Limb (tissue), 2 donors: ENCODE results near the gene ZFR2.
"Not testable (repeated sequence)": the region's sequence is repeated elsewhere in the genome, so short reads cannot be mapped to it uniquely, and the experiment has no call there.

Experiments used
- DNase-seq, 2 donors: peaks; one replicate each; pipeline ENCODE4 v3.0.0-alpha.2; 2016; ENCODE audit errors: extremely low spot score in 2 of 2

Gene ZFR2

DNA sequence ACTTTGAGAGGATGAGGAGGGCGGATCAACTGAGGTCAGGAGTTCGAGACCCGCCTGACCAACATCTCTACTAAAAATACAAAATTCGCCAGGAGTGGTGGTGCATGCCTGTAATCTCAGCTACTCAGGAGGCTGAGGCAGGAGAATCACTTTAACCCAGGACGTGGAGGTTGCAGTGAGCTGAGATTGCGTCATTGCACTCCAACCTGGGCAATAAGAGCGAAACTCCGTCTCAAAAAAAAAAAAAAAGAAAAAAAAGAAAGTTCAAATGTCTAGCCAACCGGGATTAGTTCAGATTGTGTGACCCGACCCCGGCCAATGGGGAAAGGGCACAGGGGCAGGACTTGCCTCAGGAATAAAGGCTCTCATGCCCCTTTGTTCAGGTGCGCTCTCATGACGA lies 5.9 kb upstream of the ZFR2 start:
- DNase-seq = not testable (repeated sequence)

DNA sequence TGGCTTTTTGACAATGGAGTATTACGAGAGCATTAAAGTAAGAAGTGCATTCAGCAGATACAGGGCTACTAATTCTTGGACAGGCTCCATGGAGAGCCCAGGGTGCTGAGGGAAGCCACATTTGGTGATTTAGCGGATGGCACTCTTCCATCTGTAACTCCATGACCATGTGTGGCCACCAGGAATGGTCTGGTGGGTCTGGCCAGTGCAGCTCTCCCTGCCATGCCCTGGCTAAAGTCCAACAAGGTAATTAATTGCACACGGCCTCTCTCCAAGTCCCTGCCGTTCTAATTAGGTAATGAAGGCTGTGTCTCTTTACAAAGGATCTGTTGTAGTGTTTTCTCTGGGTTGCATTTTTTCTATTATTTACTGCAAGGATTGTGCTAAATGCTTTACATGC lies 4.3 kb upstream of the ZFR2 start:
- no peak for DNase-seq

DNA sequence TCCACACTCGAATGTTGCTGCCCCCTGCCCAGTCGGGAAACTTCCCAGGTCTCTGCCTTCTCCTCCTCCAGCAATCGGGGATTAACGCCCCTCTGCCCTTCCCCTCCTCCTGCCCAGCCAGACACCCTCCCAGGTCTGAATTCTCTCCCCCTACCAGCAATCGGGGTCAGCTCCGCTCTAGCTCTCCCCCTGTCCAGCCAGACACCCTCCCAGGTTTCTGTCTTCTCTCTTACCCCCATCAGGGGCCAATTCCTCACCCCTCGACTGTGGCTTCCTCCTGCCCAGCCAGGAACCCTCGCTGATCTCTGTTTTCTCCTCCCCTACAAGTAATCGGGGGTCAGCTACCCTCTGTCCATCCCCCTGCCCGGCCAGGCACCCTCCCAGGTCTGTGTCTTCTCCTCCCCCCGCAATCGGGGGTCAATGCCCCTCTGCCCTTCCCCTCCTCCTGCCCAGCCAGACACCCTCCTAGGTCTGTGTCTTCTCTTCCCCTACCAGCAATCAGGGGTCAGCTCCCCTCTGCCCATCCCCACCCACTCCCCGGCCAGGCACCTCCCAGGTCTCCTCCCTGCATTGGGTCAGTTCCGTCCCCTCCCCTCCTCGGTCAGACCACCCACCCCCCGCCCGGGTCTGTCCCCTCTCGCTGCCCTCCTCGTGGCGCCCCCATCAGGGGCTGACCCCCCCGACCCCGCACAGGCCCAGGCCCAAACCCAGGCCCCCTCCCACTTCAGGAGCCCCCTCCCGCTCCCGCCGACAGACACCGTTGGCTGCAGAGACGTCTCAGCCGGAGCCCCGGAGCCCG lies 668 bp downstream of the ZFR2 start:
- DNase-seq = no peak

DNA sequence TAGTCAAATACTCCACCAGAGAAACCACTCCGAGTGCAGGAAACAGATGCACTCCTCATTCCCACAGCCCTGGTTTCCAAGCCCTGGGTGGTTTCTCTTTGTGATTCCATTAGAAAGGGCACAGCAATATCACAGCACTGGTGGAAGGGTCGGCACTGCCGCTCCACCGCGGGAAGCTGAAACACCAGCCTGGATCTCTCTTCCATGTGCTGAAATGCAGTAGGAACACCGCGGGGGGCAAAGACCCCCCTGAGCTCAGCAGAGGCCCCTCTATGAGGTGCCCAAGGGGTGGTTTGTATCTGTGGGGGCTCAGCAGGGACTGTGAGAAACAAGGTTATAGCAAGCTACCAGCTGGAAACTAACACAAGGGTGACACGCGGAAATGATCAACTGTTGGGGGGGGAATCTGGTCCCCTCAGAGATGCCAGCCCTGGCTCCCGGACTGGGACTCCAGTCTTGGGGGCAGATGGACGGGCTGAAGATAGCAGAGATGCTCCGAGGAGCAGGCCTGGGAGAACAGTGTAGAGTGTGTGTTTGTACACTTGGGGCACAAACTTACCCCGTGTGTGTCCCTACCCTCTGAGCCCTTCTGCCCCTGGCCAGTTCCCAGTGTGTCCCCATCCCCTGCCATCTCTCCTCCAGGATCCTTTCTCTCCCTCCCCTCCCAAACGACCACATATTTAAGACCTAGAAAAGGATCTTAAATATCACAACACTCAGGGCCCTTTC lies 1.8 kb downstream of the ZFR2 start:
- no peak for DNase-seq

DNA sequence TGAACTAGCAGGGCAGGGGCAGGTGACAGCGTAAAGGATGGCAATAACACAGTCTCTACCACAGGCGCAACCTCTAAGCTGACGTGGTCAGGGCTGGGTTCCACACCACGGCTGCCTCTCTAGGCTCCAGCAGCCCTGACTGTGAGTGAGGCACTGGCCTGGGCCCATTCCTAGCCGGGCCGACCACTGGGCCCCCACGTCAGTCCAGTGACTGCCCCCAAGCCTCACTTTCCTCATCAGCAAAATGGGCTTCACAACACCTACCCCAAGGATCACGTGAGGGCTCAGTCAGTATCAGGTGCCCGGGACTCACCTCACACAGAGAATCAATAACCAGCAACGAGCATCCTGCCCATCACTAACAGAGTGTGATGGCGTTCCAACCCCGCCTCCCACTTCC lies 5.2 kb downstream of the ZFR2 start:
- no peak for DNase-seq

DNA sequence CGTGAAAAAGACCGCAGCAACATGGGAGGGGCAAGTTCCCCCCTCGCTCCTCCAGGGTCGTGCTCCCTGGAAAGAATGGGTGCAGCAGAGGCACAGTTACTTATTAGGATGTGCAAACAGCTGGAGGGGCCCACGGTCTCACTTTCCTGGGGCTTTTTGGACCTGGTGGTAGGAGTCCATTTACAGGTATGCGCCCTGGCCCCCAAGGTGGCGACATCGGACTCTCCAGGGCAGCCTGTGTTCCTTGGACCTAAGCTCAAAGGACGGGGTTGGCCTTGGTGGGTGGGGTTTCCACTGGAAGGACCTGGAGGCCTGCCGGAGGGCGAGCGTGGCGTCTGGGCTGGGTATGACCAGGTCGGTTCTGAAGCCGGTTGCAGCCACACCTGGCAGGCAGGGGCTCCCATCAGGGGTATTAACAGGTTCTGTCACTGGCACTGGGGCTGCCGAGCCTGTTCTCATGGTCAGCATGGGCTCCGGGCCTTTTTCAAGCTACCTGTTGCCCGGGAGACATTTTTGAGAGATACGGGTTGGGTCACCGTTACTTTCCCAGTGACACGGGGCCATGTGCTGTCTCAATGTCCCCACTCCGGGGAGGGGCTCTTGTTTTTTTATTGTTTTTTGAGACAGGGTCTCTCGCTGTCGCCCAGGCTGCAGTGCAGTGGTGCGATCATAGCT lies 5.9 kb downstream of the ZFR2 start:
- no peak for DNase-seq

DNA sequence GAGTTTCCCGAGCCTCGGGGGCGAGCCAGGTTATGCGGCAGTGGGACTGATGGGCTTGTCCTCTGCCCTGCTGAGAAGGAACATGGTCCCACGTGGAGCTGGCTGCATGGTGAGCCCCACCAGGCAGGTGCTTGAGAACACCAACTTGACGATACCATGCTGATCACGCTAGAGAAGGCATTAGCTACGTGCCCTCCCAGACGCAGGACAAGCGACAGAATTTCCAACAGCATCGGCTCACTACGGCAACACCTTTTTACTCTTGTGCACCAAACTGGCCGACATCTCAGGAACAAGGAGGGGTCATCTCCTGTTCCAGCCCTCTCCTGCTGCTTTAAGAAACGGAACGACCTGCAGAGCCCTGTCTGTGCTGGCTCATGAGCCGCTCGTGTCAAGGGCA lies 8.3 kb downstream of the ZFR2 start:
- DNase-seq = no peak

DNA sequence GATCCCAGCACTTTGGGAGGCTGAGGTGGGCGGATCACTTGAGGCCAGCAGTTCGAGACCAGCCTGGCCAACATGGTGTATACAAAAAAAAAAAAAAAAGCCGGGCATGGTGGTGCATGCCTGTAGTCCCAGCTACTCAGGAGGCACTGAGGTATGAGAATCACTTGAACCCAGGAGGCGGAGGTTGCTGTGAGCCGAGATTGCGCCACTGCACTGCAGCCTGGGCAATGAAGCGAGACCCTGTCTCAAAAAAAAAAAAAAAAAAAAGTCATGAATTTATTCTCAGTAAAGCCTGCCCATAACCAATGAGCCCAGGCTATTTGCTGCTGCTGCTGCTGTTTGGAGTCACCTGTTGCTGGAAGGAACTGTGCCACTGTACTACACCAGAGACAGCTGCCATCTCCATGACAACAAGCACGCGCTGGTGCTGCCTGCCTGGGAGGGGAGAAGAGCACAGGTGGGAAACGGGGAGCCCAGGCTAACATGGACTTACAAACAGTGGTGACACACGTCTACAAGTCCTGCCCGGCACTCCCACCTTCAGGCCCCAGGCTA lies 11.3 kb downstream of the ZFR2 start:
- no peak for DNase-seq

DNA sequence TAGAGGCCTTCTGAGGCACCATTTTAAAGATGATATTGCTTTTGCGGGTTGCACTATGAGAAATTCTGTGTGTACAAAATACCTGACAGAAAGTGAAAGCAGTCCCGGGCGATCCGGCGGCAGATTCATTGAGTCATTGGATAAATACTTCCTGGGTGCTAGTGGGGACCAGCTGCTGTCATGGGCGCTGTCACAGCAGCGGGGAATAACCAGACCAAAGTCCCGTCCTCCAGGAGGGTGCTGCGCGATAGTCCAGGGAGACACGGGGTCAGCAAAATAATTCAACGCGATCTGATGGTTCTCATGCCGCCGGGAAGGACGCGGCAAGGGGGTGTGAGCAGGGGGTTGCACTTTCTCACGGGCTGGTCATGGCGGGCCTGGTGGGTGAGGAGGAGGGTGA lies 13.5 kb downstream of the ZFR2 start:
- DNase-seq = no peak

DNA sequence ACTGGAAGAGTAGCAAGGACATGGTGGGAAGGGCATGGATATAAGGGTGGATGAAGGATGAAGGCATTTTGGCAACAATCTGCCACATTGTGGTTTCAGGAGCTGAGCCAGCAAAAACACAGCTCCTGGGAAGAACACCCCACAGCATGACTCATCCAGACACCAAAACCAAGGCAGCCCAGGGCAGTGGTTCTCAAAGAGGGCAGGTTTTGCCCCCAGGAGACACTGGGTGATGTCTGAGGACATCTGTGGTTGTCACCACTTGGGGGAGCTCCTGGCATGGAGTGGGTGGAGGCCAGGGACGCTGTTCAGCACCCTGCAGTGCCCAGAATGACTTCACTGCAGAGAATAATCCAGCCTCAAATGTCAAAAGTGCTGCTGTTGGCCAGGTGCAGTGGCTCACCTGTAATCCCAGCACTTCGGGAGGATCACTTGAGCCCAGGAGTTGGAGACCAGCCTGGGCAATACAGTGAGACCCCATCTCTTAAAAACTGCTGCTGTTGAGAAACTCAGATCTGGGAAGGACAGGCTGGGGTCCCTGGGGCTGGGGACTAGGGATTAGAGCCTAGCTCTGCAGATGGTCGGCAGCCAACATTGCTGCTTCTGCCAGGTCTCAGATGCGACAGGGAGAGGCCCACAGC lies 16.1 kb downstream of the ZFR2 start:
- DNase-seq = no peak

DNA sequence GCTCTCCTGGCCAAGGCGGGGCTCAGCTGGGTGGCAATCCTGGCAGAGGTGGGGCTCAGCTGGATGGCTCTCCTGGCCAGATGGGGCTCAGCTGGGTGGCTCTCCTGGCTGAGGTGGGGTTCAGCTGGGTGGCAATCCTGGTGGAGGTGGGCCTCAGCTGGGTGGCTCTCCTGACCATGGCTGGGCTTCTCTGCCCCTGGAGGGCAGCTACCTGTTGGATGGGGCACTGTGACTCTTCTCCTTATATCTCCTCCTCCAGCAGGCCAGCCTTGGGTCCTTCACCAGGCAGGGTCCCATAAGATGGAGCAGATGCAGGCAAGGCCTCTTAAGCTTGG lies 16.7 kb downstream of the ZFR2 start:
- no peak for DNase-seq

DNA sequence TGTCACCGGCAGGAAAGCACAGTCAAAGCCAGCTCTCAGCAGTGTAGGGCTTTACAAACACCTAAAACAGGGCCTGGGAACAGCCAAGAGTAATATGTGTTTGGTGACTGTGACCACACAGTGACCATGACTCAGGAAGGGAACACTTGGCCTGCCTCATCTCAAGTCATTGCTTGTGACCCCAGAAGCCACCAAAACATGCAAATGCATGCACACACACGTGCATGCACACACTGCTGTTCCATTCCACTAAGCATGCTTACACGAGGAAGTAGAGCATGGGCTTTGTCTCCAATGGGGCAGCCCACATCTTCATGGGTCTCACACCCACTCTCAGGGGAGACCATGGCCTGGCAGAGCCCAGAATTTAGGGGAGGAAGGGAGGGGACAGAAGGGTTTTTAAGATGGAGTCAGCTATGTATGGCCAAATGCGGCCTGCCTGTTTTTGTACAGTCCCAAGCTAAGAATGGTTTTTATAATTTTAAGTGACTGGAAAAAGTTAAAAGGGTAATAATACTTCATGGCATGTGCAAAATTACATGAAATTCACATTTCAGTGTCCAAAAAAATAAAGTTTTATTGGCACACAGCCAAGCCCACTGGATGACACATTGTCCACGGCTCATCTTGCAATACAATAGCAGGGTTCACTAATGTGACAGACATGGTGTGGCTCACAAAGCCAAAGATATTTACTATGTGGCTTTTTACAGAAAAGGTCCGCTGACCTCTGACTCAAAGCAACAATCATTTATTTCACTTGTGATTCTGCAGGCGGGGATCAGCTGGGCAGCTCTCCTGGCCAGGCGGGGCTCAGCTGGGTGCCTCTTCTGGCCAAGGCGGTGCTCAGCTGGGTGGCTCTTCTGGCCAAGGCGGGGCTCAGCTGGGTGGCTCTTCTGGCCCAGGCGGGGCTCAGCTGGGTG lies 17.3 kb downstream of the ZFR2 start:
- DNase-seq = no peak

DNA sequence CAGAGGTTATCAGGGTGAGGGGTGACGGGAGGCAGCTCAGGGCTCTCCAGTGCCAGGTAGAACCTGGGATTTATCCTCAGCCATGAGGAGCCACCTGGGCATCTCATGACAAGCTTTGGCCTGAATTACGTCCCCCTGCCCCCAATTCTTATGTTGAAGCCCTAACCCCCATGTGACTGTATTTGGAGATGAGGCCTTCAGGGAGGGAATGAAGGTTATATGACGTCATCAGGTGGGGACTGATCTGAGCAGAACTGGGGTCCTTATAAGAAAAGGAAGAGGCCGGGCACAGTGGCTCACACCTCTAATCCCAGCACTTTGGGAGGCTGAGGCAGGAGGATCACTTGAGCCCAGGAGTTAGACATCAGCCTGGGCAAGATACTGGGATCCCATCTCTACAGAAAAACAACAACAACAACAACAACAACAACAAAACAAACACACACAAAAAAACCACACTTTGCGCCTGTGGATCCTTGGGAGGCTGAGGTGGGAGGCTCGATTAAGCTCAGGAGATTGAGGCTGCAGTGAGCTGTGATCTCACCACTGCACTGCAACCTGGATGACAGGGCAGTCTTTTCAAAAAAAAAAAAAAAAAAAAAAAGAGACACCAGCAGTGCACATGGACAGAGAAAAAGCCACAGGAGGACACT lies 18.4 kb downstream of the ZFR2 start:
- no peak for DNase-seq

DNA sequence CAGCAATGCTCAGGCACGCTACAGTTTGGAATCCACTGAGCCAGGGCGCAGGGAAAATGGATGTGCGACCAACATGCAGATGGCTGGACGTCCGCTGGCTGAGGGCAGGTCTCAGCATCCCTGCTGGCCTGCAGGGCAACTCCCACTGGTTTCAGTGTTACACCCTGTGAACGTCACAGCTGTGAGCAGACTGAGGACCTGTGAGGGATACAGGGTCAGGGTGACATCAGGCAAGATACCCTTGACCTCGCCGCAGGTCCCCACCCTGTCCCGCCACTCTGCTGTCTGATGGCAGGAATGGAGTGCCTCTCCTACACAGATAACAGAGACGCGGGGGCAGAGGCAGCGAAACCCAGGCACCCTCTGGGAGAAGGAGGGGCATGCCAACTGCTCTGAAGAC lies 19.1 kb downstream of the ZFR2 start:
- no peak for DNase-seq

DNA sequence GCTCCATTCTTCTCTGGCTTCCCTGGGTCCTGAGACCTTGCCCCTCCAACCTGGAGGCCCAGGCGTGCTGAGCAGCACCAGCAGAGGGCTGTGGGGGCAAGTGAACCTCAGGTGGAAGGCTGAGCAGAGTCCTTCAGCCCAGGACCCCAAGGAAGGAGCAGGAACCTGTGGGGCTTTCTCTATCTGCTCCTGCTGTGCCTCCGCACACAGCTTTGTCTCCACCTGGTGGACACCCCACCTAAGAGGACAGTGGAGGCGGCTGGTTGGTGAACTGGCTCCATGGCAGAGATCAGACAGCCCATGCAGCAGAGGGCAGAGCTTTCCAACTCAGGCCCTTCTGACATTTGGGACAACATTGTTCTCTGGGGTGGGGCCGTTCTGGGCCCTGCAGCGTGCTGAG lies 19.7 kb downstream of the ZFR2 start:
- DNase-seq = no peak

DNA sequence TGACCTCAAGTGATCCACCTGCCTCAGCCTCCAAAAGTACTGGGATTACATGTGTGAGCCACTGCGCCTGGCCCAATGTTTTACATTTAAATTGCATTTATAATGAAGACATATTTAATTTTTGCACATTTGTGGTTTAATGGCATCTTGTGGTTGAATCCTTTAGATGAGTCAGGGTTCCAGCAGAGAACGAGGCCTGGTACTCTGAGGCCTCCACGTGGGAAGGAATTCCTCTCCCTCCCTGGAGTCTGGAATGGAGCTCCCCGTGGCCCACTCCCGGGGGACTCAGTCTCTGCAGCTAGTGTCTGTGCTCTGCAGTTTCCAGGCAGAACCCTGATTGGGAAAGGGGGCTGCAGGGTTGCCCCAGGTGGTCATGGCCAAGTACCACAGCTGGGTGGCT lies 24.2 kb downstream of the ZFR2 start:
- DNase-seq = no peak

DNA sequence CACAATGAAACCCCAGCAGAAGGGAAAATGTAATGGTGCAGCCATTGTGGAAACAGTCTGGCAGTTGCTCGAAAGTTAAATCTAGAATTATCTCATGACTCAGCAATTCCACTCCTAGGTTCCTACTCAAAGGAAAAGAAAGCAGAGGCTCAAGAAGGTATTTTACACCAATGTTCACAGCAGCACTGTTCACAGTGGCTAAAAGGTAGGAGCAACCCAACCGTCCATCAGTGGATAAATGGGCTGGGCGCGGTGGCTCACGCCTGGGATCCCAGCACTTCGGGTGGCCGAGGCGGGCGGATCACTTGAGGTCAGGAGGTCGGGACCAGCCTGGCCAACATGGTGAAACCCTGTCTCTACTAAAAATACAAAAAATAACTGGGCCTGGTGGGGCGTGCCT lies 25.9 kb downstream of the ZFR2 start:
- no peak for DNase-seq

DNA sequence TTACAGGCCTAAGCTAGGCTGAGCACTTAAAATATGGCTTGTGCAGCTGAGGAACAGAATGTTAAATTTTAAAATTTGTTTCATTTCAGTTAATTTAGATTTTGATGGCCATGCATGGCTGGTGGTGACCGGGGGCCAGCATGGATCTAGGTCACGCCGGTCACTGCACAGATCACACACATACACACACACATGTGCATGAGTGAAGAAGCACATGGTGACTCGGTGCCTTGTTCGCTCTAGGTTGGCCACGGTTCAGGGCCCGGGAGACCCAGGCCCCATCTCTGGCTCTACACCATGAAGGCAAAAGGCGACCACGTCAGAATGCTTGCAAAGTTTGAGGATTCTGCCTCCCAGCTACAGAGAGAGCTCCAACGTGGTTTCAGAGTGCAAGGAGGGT lies 28.0 kb downstream of the ZFR2 start:
- no peak for DNase-seq

DNA sequence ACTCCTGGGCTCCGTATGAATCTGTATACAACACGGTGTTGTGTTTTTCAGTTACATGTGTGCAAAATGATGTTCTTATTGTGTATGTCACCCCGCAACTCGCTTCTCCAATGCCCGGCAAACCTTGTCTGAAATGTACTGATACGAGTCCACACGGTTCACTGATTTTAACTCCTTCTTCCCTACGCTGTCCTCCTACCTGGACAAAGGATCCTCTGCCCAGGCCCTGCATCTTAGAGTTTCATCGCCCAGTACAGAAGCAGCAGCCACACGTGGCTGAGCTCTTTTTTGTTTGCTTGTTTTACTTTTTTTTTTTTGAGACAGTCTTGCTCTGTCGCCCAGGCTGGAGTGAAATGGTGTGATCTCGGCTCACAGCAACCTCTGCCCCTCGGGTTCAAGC lies 28.9 kb downstream of the ZFR2 start:
- DNase-seq = no peak

DNA sequence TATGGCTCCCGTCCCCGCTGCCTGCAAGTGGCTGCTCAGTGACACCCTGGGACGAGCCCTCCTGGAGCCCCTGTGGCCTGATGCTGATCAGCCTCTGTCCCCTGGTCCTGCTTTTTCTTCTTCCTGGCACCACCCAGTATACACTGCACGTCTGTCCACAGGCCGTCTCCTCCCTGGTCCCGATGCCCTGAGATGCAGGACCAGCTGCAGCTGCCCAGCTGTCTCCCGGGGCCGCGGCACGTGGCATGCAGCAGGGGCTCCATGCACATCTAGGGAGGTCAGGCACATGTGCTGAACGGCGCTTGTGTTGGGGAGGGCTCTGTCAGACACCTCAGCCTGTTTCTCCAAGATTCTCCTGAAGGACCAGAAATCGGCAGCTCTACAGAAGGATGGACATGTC lies 30.2 kb downstream of the ZFR2 start:
- DNase-seq = no peak
